ENCODE results near the gene ITM2C. TPM values are rescaled to one million over a fixed set of nuclear protein-coding genes. Genes with fewer than 3 reads are reported as not detected.

Gene ITM2C
- polyA plus RNA-seq, 2 donors = 4.2 to 14.8 TPM

GRCh38 chr2:230847883-230848388 is 16.8 kb upstream of the ITM2C start:
- no peaks in the 10 kb centered on the region for H3K36me3 ChIP-seq (ENCODE audit: control insufficient read depth in 2 of 2, insufficient read depth in 2 of 2, low read length in 1 of 2)
- 6 to 8% methylated on average over 32 of the region's 32 CpGs for WGBS, 2 donors
- peaks cover 0 to 2% of the 10 kb centered on the region in 2 donors for H3K9me3 ChIP-seq (ENCODE audit: control insufficient read depth in 2 of 2, insufficient read depth in 1 of 2, low read depth in 1 of 2, low read length in 1 of 2)
- peak overlapping the region; percentile 16 to 21 for H3K4me3 ChIP-seq (ENCODE audit: low read depth in 1 of 2, low read length in 2 of 2)
- H3K27ac ChIP-seq (ENCODE audit: low read depth in 2 of 2, low read length in 1 of 2) = no peak overlapping the region
- peaks cover 2 to 3% of the 10 kb centered on the region in 2 donors for H3K4me1 ChIP-seq (ENCODE audit: control insufficient read depth in 2 of 2, insufficient read depth in 2 of 2, low read length in 1 of 2)
- no peaks in the 10 kb centered on the region for H3K27me3 ChIP-seq (ENCODE audit: control insufficient read depth in 1 of 2, insufficient read depth in 2 of 2, low read length in 2 of 2)

GRCh38 chr2:230849633-230850357 is 14.9 kb upstream of the ITM2C start:
- H3K9me3 ChIP-seq (ENCODE audit: control insufficient read depth in 2 of 2, insufficient read depth in 1 of 2, low read depth in 1 of 2, low read length in 1 of 2) = peaks cover 0 to 2% of the 10 kb centered on the region in 2 donors
- H3K27ac ChIP-seq (ENCODE audit: low read depth in 2 of 2, low read length in 1 of 2) = no peak overlapping the region
- no peak overlapping the region for H3K4me3 ChIP-seq (ENCODE audit: low read depth in 1 of 2, low read length in 2 of 2)
- H3K36me3 ChIP-seq (ENCODE audit: control insufficient read depth in 2 of 2, insufficient read depth in 2 of 2, low read length in 1 of 2) = no peaks in the 10 kb centered on the region
- WGBS, 2 donors = 70% methylated on average over 40 of the region's 40 CpGs
- no peaks in the 10 kb centered on the region for H3K27me3 ChIP-seq (ENCODE audit: control insufficient read depth in 1 of 2, insufficient read depth in 2 of 2, low read length in 2 of 2)
- peaks cover 2 to 3% of the 10 kb centered on the region in 2 donors for H3K4me1 ChIP-seq (ENCODE audit: control insufficient read depth in 2 of 2, insufficient read depth in 2 of 2, low read length in 1 of 2)

- Histone ChIP-seq H3K4me1 (ENCODE audit: control insufficient read depth in 2 of 2, insufficient read depth in 2 of 2, low read length in 1 of 2) (peaks cover 2 to 3% of the 10 kb centered on the region in 2 donors), H3K4me3 (ENCODE audit: low read depth in 1 of 2, low read length in 2 of 2) (no peak overlapping the region), H3K9me3 (ENCODE audit: control insufficient read depth in 2 of 2, insufficient read depth in 1 of 2, low read depth in 1 of 2, low read length in 1 of 2) (peaks cover 0 to 2% of the 10 kb centered on the region in 2 donors), H3K27ac (ENCODE audit: low read depth in 2 of 2, low read length in 1 of 2) (no peak overlapping the region), H3K27me3 (ENCODE audit: control insufficient read depth in 1 of 2, insufficient read depth in 2 of 2, low read length in 2 of 2) (no peaks in the 10 kb centered on the region), H3K36me3 (ENCODE audit: control insufficient read depth in 2 of 2, insufficient read depth in 2 of 2, low read length in 1 of 2) (no peaks in the 10 kb centered on the region)
- WGBS, 2 donors = 56 to 57% methylated on average over 7 of the region's 7 CpGs
These were observed 14.4 kb upstream of the ITM2C start for GRCh38 chr2:230850358-230850658.

- WGBS, 2 donors = 78 to 81% methylated on average over 4 of the region's 4 CpGs
- Histone ChIP-seq H3K27me3 (ENCODE audit: control insufficient read depth in 1 of 2, insufficient read depth in 2 of 2, low read length in 2 of 2) (no peaks in the 10 kb centered on the region), H3K4me1 (ENCODE audit: control insufficient read depth in 2 of 2, insufficient read depth in 2 of 2, low read length in 1 of 2) (peaks cover 2 to 3% of the 10 kb centered on the region in 2 donors), H3K4me3 (ENCODE audit: low read depth in 1 of 2, low read length in 2 of 2) (no peak overlapping the region), H3K9me3 (ENCODE audit: control insufficient read depth in 2 of 2, insufficient read depth in 1 of 2, low read depth in 1 of 2, low read length in 1 of 2) (peaks cover 0 to 2% of the 10 kb centered on the region in 2 donors), H3K27ac (ENCODE audit: low read depth in 2 of 2, low read length in 1 of 2) (no peak overlapping the region), H3K36me3 (ENCODE audit: control insufficient read depth in 2 of 2, insufficient read depth in 2 of 2, low read length in 1 of 2) (no peaks in the 10 kb centered on the region)
These were observed 12.6 kb upstream of the ITM2C start for GRCh38 chr2:230852113-230852512.

GRCh38 chr2:230861552-230862255 is 3.0 kb upstream of the ITM2C start:
- Histone ChIP-seq H3K27me3 (ENCODE audit: control insufficient read depth in 1 of 2, insufficient read depth in 2 of 2, low read length in 2 of 2) (no peaks in the 10 kb centered on the region), H3K27ac (ENCODE audit: low read depth in 2 of 2, low read length in 1 of 2) (no peak overlapping the region)
- WGBS, 2 donors = 46 to 54% methylated on average over 13 of the region's 13 CpGs

GRCh38 chr2:230862292-230862691 is 2.5 kb upstream of the ITM2C start:
- Histone ChIP-seq H3K4me1 (ENCODE audit: control insufficient read depth in 2 of 2, insufficient read depth in 2 of 2, low read length in 1 of 2) (peaks cover 3 to 8% of the 10 kb centered on the region in 2 donors), H3K36me3 (ENCODE audit: control insufficient read depth in 2 of 2, insufficient read depth in 2 of 2, low read length in 1 of 2) (no peaks in the 10 kb centered on the region), H3K9me3 (ENCODE audit: control insufficient read depth in 2 of 2, insufficient read depth in 1 of 2, low read depth in 1 of 2, low read length in 1 of 2) (no peaks in the 10 kb centered on the region), H3K27ac (ENCODE audit: low read depth in 2 of 2, low read length in 1 of 2) (no peak overlapping the region), H3K4me3 (ENCODE audit: low read depth in 1 of 2, low read length in 2 of 2) (no peak overlapping the region), H3K27me3 (ENCODE audit: control insufficient read depth in 1 of 2, insufficient read depth in 2 of 2, low read length in 2 of 2) (no peaks in the 10 kb centered on the region)
- 93 to 96% methylated on average over 5 of the region's 5 CpGs for WGBS, 2 donors

More at GRCh38 chr2:230861552-230862255, 3.0 kb upstream of the ITM2C start:
- no peaks in the 10 kb centered on the region for H3K9me3 ChIP-seq (ENCODE audit: control insufficient read depth in 2 of 2, insufficient read depth in 1 of 2, low read depth in 1 of 2, low read length in 1 of 2)
- no peaks in the 10 kb centered on the region for H3K36me3 ChIP-seq (ENCODE audit: control insufficient read depth in 2 of 2, insufficient read depth in 2 of 2, low read length in 1 of 2)
- peaks cover 3 to 8% of the 10 kb centered on the region in 2 donors for H3K4me1 ChIP-seq (ENCODE audit: control insufficient read depth in 2 of 2, insufficient read depth in 2 of 2, low read length in 1 of 2)
- no peak overlapping the region for H3K4me3 ChIP-seq (ENCODE audit: low read depth in 1 of 2, low read length in 2 of 2)

GRCh38 chr2:230863031-230863430 is 1.7 kb upstream of the ITM2C start:
- no peak overlapping the region for H3K4me3 ChIP-seq (ENCODE audit: low read depth in 1 of 2, low read length in 2 of 2)
- H3K27me3 ChIP-seq (ENCODE audit: control insufficient read depth in 1 of 2, insufficient read depth in 2 of 2, low read length in 2 of 2) = no peaks in the 10 kb centered on the region

GRCh38 chr2:230863442-230864121 is 1.2 kb upstream of the ITM2C start:
- H3K9me3 ChIP-seq (ENCODE audit: control insufficient read depth in 2 of 2, insufficient read depth in 1 of 2, low read depth in 1 of 2, low read length in 1 of 2) = no peaks in the 10 kb centered on the region
- no peak overlapping the region for H3K27ac ChIP-seq (ENCODE audit: low read depth in 2 of 2, low read length in 1 of 2)
- no peaks in the 10 kb centered on the region for H3K27me3 ChIP-seq (ENCODE audit: control insufficient read depth in 1 of 2, insufficient read depth in 2 of 2, low read length in 2 of 2)
- peaks cover 3 to 8% of the 10 kb centered on the region in 2 donors for H3K4me1 ChIP-seq (ENCODE audit: control insufficient read depth in 2 of 2, insufficient read depth in 2 of 2, low read length in 1 of 2)
- 74 to 77% methylated on average over 13 of the region's 13 CpGs for WGBS, 2 donors
- H3K36me3 ChIP-seq (ENCODE audit: control insufficient read depth in 2 of 2, insufficient read depth in 2 of 2, low read length in 1 of 2) = no peaks in the 10 kb centered on the region
- H3K4me3 ChIP-seq (ENCODE audit: low read depth in 1 of 2, low read length in 2 of 2) = no peak overlapping the region

More at GRCh38 chr2:230863031-230863430, 1.7 kb upstream of the ITM2C start:
- H3K36me3 ChIP-seq (ENCODE audit: control insufficient read depth in 2 of 2, insufficient read depth in 2 of 2, low read length in 1 of 2) = no peaks in the 10 kb centered on the region
- WGBS, 2 donors = 70 to 78% methylated on average over 8 of the region's 8 CpGs
- H3K27ac ChIP-seq (ENCODE audit: low read depth in 2 of 2, low read length in 1 of 2) = no peak overlapping the region
- H3K4me1 ChIP-seq (ENCODE audit: control insufficient read depth in 2 of 2, insufficient read depth in 2 of 2, low read length in 1 of 2) = peaks cover 3 to 8% of the 10 kb centered on the region in 2 donors
- H3K9me3 ChIP-seq (ENCODE audit: control insufficient read depth in 2 of 2, insufficient read depth in 1 of 2, low read depth in 1 of 2, low read length in 1 of 2) = no peaks in the 10 kb centered on the region

GRCh38 chr2:230864122-230864604 is 579 bp upstream of the ITM2C start:
- H3K27ac ChIP-seq (ENCODE audit: low read depth in 2 of 2, low read length in 1 of 2) = no peak overlapping the region
- H3K27me3 ChIP-seq (ENCODE audit: control insufficient read depth in 1 of 2, insufficient read depth in 2 of 2, low read length in 2 of 2) = no peaks in the 10 kb centered on the region
- H3K4me3 ChIP-seq (ENCODE audit: low read depth in 1 of 2, low read length in 2 of 2) = peak overlapping the region; percentile 59 to 69
- 42 to 44% methylated on average over 18 of the region's 18 CpGs for WGBS, 2 donors
- no peaks in the 10 kb centered on the region for H3K9me3 ChIP-seq (ENCODE audit: control insufficient read depth in 2 of 2, insufficient read depth in 1 of 2, low read depth in 1 of 2, low read length in 1 of 2)
- H3K36me3 ChIP-seq (ENCODE audit: control insufficient read depth in 2 of 2, insufficient read depth in 2 of 2, low read length in 1 of 2) = no peaks in the 10 kb centered on the region
- peaks cover 3 to 10% of the 10 kb centered on the region in 2 donors for H3K4me1 ChIP-seq (ENCODE audit: control insufficient read depth in 2 of 2, insufficient read depth in 2 of 2, low read length in 1 of 2)
